Gastrocnemius medialis (tissue), 4 donors: ENCODE data around the gene GTF2H1.

Experiments used
- POLR2A ChIP-seq, 2 donors: fragments of 450-650 bp; IDR thresholded peaks; one replicate each; pipeline ENCODE4 v1.6.1; 2017; ENCODE audit warnings: antibody characterized with exemption in 2 of 2, mild to moderate bottlenecking in 2 of 2, moderate library complexity in 2 of 2
- TF ChIP-seq, protein P1 (sequence below), 5 experiments: fragments of 450-650 bp in 3 of 5; fragments of 200-600 bp in 2 of 5; sonication (generic) in 2 of 5; IDR thresholded peaks in 4 of 5; conservative IDR thresholded peaks in 1 of 5; 1 replicate in 4 of 5; 2 replicates in 1 of 5; pipeline ENCODE4 v1.5.1; 2016 to 2019; ENCODE audit warnings: antibody characterized with exemption in 5 of 5, mild to moderate bottlenecking in 3 of 5, moderate library complexity in 3 of 5

GRCh38 chr11:18394275-18394927 is 72.0 kb downstream of the GTF2H1 start, which contains the start of gene LDHA:
- TF ChIP-seq, protein P1, sequence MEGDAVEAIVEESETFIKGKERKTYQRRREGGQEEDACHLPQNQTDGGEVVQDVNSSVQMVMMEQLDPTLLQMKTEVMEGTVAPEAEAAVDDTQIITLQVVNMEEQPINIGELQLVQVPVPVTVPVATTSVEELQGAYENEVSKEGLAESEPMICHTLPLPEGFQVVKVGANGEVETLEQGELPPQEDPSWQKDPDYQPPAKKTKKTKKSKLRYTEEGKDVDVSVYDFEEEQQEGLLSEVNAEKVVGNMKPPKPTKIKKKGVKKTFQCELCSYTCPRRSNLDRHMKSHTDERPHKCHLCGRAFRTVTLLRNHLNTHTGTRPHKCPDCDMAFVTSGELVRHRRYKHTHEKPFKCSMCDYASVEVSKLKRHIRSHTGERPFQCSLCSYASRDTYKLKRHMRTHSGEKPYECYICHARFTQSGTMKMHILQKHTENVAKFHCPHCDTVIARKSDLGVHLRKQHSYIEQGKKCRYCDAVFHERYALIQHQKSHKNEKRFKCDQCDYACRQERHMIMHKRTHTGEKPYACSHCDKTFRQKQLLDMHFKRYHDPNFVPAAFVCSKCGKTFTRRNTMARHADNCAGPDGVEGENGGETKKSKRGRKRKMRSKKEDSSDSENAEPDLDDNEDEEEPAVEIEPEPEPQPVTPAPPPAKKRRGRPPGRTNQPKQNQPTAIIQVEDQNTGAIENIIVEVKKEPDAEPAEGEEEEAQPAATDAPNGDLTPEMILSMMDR (IDR thresholded peaks at IDR 0.05 in 4 of 5, conservative IDR thresholded peaks at IDR 0.05 in 1 of 5), result no peak
- TF ChIP-seq POLR2A (IDR thresholded peaks at IDR 0.05), result peak; percentile 96
